NCI-H774 (cell line): ENCODE measurements around the gene CD79B.
"Not testable (repeated sequence)": the region's sequence is repeated elsewhere in the genome, so short reads cannot be mapped to it uniquely, and the experiment has no call there.

Experiments
- DNase-seq: peaks from one replicate; lab custom pipeline; 2025; lab: John Stamatoyannopoulos, UW

CD79B gene

GRCh38 chr17:63910096-63910495 is 22.0 kb downstream of the CD79B start:
- DNase-seq: no peak

GRCh38 chr17:63909586-63909985 is 22.5 kb downstream of the CD79B start:
- not testable (repeated sequence) for DNase-seq

DNA sequence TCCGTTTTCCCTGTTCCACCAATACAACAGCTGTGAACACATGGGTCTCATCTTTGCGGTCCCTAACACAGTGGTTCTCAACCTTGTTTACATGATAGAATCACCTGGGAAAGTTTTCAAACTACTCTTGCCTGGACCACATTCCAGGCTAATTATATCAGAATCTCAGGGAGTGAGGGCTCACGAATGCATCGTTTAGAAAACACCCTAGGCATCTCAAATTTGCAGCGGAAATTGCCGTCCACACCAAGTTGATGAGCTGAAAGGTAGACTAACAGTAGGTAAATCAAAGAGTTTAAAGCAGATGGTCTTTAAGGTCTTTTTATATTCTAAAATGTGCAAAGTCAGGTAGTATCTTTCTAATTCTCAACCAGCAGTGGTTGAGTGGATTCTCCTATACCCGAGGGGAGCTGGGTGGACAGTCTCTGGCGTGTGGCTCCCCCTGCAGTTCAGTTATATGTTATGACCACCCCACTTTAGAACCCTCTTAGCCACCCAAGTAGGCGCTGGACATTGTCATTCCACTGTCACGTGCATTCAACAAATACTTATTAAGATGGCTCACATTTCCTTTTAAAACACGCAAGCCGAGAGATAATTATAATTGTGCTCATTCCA is 24.9 kb downstream of the CD79B start:
- DNase-seq: peak; percentile 10

GRCh38 chr17:63904796-63905195 is 27.3 kb downstream of the CD79B start:
- not testable (repeated sequence) for DNase-seq

- DNase-seq: peak; percentile 20
Observed at GRCh38 chr17:63903787-63904201, 28.3 kb downstream of the CD79B start.

GRCh38 chr17:63901971-63902370 is 30.2 kb downstream of the CD79B start:
- DNase-seq: not testable (repeated sequence)

- not testable (repeated sequence) for DNase-seq
Observed at GRCh38 chr17:63898899-63899798, 33.0 kb downstream of the CD79B start.

DNA sequence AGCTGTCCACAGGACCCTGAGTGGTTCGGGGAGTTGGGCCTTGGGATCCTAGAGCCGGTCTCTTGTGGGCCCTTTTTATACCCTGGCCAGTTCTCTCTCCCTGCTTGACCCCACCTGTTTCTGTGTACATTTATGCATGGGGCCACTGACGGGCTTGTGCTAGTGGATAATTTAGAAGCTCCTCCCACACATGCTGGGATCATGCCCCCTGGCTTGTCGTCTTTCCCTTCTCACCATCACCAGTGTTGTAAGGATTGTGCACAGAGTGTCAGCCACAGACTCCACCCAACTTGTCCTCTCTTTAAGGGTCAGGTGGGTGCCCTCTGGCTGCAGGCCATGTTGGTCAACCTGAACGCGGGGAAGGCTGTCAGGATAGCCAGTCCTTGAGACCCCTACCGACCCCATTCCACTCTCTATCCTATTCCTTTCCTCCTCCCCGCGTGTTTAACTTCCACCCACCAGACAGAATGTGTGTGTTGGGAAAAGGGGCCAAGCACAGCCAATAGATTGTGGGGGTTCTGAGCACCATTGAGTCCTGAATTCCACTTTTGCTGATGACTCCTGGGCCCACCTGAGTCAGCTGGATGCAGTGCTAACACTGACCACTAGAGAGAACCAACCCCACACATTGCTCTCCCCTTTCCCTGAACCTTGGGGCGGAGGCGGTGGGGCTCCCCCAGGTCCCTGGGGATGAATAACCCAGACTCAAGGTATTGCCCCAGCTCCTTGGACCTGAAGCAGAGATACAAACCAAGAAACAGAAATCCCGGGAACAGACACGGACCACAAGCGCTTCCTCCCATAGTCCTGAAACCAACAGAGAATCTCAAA is 35.4 kb downstream of the CD79B start, which contains the start of gene CSH1:
CSH1 (minus strand) TSS at position 51 of the 831 bp plus-strand sequence. CDS start 63 bp downstream, outside the sequence.
- DNase-seq: not testable (repeated sequence)

DNA sequence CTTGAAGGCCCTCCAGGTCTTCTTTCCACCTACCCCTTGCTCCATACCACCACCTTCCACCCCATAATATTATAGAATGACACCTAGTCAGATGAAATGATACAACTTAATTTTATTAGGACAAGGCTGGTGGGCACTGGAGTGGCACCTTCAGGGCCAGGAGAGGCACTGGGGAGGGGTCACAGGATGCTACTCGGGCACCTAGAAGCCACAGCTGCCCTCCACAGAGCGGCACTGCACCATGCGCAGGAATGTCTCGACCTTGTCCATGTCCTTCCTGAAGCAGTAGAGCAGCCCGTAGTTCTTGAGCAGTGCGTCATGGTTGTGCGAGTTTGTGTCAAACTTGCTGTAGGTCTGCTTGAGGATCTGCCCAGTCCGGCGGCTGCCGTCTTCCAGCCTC is 37.3 kb downstream of the CD79B start:
- DNase-seq: not testable (repeated sequence)

- DNase-seq: not testable (repeated sequence)
Observed at GRCh38 chr17:63894021-63894420, 38.1 kb downstream of the CD79B start.

- DNase-seq: not testable (repeated sequence)
Observed at GRCh38 chr17:63892316-63893037, 39.7 kb downstream of the CD79B start.

GRCh38 chr17:63889026-63889848 is 42.9 kb downstream of the CD79B start:
- peak; percentile 18 for DNase-seq

DNA sequence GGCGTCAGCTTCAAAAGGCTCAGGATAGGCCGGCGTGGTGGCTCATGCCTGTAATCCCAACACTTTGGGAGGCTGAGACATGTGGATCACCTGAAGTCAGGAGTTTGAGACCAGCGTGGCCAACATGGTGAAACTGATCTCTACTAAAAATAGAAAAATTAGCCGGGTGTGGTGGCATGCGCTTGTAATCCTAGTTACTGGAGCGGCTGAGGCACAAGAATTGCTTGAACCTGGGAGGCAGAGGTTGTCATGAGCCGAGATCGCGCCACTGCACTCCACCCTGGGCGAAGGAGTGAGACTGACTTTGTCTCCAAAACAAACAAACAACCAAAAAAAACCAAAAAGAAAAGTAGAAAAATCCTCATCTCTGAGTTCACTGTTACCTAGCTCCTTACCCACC is 47.0 kb downstream of the CD79B start:
- not testable (repeated sequence) for DNase-seq

GRCh38 chr17:63882626-63883126 is 49.5 kb downstream of the CD79B start:
- not testable (repeated sequence) for DNase-seq

DNA sequence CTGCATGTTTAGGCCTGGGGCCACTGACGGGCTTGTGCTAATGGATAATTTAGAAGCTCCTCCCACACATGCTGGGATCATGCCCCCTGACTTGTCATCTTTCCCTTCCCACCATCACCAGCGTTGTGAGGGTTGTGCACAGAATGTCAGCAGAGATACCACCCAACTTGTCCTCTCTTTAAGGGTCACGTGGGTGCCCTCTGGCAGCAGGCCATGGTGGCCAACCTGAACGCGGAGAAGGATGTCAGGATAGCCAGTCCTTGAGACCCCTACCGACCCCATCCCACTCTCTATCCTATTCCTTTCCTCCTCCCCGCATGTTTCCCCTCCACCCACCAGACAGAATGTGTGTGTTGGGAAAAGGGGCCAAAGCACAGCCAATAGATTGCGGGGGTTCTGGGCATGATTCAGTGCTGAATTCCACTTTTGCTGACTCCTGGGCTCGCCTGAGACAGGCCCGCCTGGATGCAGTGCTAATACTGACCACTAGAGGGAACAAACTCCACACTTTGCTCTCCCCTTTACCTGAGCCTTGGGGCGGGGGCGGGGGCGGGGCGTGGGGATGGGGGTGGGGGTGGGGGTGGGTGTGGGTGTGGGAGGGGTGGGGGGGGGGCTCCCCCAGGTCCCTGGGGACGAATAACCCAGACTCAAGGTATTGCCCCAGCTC is 50.1 kb downstream of the CD79B start, which contains the start of gene GH2:
GH2 (minus strand) TSS at position 10 of the 667 bp plus-strand sequence. CDS start 143 bp downstream, outside the sequence.
- DNase-seq: peak; percentile 26

GRCh38 chr17:63881337-63881736 is 50.8 kb downstream of the CD79B start:
- not testable (repeated sequence) for DNase-seq

GRCh38 chr17:63880706-63881105 is 51.4 kb downstream of the CD79B start:
- DNase-seq: no peak
